HG02885 (cell line): ENCODE measurements around the gene OLR1.

ENCODE experiments used
- ATAC-seq: cut with Tn5 transposase; IDR thresholded peaks from one replicate; pipeline ENCODE4 v1.9.1; 2021; ENCODE audit warnings: mild to moderate bottlenecking; ENCODE audit not compliant: unreplicated experiment, poor library complexity

The OLR1 gene

GRCh38 chr12:10154145-10154496 is 17.8 kb downstream of the OLR1 start:
- ATAC-seq, result no peak

GRCh38 chr12:10153271-10154144 is 18.4 kb downstream of the OLR1 start:
- ATAC-seq, result peak; percentile 52

- ATAC-seq, result no peak
Observed at GRCh38 chr12:10151621-10152020, 20.3 kb downstream of the OLR1 start.

GRCh38 chr12:10147714-10148403 is 24.1 kb downstream of the OLR1 start:
- no peak for ATAC-seq

GRCh38 chr12:10142976-10143589 is 28.8 kb downstream of the OLR1 start:
- ATAC-seq, result no peak

GRCh38 chr12:10140001-10140400 is 31.9 kb downstream of the OLR1 start:
- no peak for ATAC-seq

GRCh38 chr12:10136637-10137205 is 35.2 kb downstream of the OLR1 start:
- ATAC-seq, result no peak

GRCh38 chr12:10135126-10135525 is 36.8 kb downstream of the OLR1 start:
- no peak for ATAC-seq

GRCh38 chr12:10132850-10133370 is 39.0 kb downstream of the OLR1 start:
- ATAC-seq, result no peak

GRCh38 chr12:10131111-10131690 is 40.7 kb downstream of the OLR1 start:
- no peak for ATAC-seq

GRCh38 chr12:10130042-10130441 is 41.9 kb downstream of the OLR1 start, which contains the start of gene CLEC7A:
Gene CLEC7A, minus strand, starts transcription at chr12:10130199. Its CDS starts 117 bp downstream, at chr12:10130082.
- ATAC-seq, result peak; percentile 94

- ATAC-seq, result no peak
Observed at GRCh38 chr12:10128687-10129086, 43.2 kb downstream of the OLR1 start.

GRCh38 chr12:10126413-10126812 is 45.5 kb downstream of the OLR1 start:
- no peak for ATAC-seq

GRCh38 chr12:10122689-10123088 is 49.2 kb downstream of the OLR1 start:
- ATAC-seq, result no peak

- ATAC-seq, result no peak
Observed at GRCh38 chr12:10121278-10121677, 50.7 kb downstream of the OLR1 start.

GRCh38 chr12:10119066-10119465 is 52.9 kb downstream of the OLR1 start:
- no peak for ATAC-seq

GRCh38 chr12:10115890-10116289 is 56.0 kb downstream of the OLR1 start:
- no peak for ATAC-seq

GRCh38 chr12:10115311-10115710 is 56.6 kb downstream of the OLR1 start:
- ATAC-seq, result no peak

GRCh38 chr12:10113920-10114319 is 58.0 kb downstream of the OLR1 start:
- ATAC-seq, result no peak

GRCh38 chr12:10113075-10113474 is 58.9 kb downstream of the OLR1 start:
- no peak for ATAC-seq
